Endodermal cell (in vitro differentiated cells): ENCODE data around the gene TNNT2. TPM values are rescaled to one million over a fixed set of nuclear protein-coding genes. Genes with fewer than 3 reads are reported as not detected.

Experiments used
- DNase-seq: peaks from one replicate; pipeline ENCODE4 v3.0.0-alpha.2; 2017
- H3K27ac ChIP-seq: 2 replicates; pipeline ENCODE4 v1.5.1; 2013; ENCODE audit warnings: mild to moderate bottlenecking, low read depth, low read length, moderate library complexity
- H3K27me3 ChIP-seq: 2 replicates; pipeline ENCODE4 v1.6.1; 2013; ENCODE audit warnings: mild to moderate bottlenecking, low read length, moderate library complexity; ENCODE audit not compliant: insufficient read depth, control insufficient read depth, poor library complexity, severe bottlenecking
- H3K36me3 ChIP-seq: 2 replicates; pipeline ENCODE4 v1.7.0; 2013; ENCODE audit warnings: mild to moderate bottlenecking, low read length, moderate library complexity; ENCODE audit not compliant: control insufficient read depth, insufficient read depth
- H3K4me1 ChIP-seq: one replicate; pipeline ENCODE4 v1.7.0; 2013; ENCODE audit warnings: low read length; ENCODE audit not compliant: control insufficient read depth, insufficient read depth
- H3K4me3 ChIP-seq: 2 replicates; pipeline ENCODE4 v1.5.1; 2013; ENCODE audit warnings: mild to moderate bottlenecking, low read length, moderate library complexity
- H3K9ac ChIP-seq: 2 replicates; pipeline ENCODE4 v1.6.1; 2013; ENCODE audit warnings: mild to moderate bottlenecking, low read length, moderate library complexity; ENCODE audit not compliant: poor library complexity, severe bottlenecking; ENCODE audit errors: extremely low read depth
- H3K9me3 ChIP-seq: 2 replicates; pipeline ENCODE4 v1.6.1; 2013; ENCODE audit warnings: mild to moderate bottlenecking, low read length, moderate library complexity; ENCODE audit not compliant: control insufficient read depth
- H3K27ac Mint-ChIP-seq: 2 replicates; pipeline ENCODE4 v1.8.0; 2020; ENCODE audit warnings: mixed read lengths
- H3K27me3 Mint-ChIP-seq: 2 replicates; pipeline ENCODE4 v1.8.0; 2021; ENCODE audit warnings: mild to moderate bottlenecking, mixed read lengths; ENCODE audit not compliant: insufficient read depth
- H3K36me3 Mint-ChIP-seq: 2 replicates; pipeline ENCODE4 v1.8.0; 2020; ENCODE audit warnings: low read depth, mixed read lengths
- H3K4me1 Mint-ChIP-seq: 2 replicates; pipeline ENCODE4 v1.8.0; 2020; ENCODE audit warnings: mixed read lengths
- H3K4me3 Mint-ChIP-seq: 2 replicates; pipeline ENCODE4 v1.8.0; 2020; ENCODE audit warnings: mild to moderate bottlenecking, moderate library complexity, mixed read lengths
- H3K9me3 Mint-ChIP-seq: 2 replicates; pipeline ENCODE4 v1.8.0; 2020; ENCODE audit warnings: mild to moderate bottlenecking, mixed read lengths
- WGBS, 2 experiments: methylation state at CpG; one replicate each; pipeline versions ENCODE4 v1.1.5 to v1.1.7; 2013; ENCODE audit warnings: missing lambda C conversion rate in 2 of 2, mixed read lengths in 1 of 2; ENCODE audit not compliant: insufficient coverage in 1 of 2, insufficient read length in 1 of 2; 5-methylcytosine and 5-hydroxymethylcytosine counted together
- total RNA-seq, 2 donors: library from RNA; stranded (reverse); fragmentation: NEBNext Ultra II Directional in 1 of 2; extraction: Animal tissue kit (Norgen Biotek cat#: 25700) in 1 of 2; gene quantifications; 2 replicates in 1 of 2; 3 replicates in 1 of 2; pipeline ENCODE4 v1.2.1, GENCODE V29; 2021
- TF ChIP-seq, protein P1 (sequence below): fragments of 200-600 bp; sonication (generic); conservative IDR thresholded peaks from 2 replicates; pipeline ENCODE4 v1.5.0; 2021; ENCODE audit warnings: antibody characterized with exemption, mild to moderate bottlenecking

The TNNT2 gene
- total RNA-seq, 2 donors from 2014 or later = 0.35 to 0.88 TPM

GRCh38 chr1:201369209-201369608 lies 8.3 kb downstream of the TNNT2 start:
- no peak for DNase-seq
- Mint-ChIP-seq H3K9me3 (no peaks in the 10 kb centered on the region), H3K4me3 (no peak overlapping the region), H3K36me3 (no peaks in the 10 kb centered on the region), H3K4me1 (peaks cover 11% of the 10 kb centered on the region), H3K27me3 (peaks cover 10% of the 10 kb centered on the region), H3K27ac (no peak overlapping the region)
- no peaks in the 10 kb centered on the region for H3K36me3 ChIP-seq
- no peaks in the 10 kb centered on the region for H3K27me3 ChIP-seq
- no peak overlapping the region for H3K27ac ChIP-seq
- H3K9ac ChIP-seq = no peak overlapping the region
- H3K4me3 ChIP-seq = no peak overlapping the region
- WGBS, 2 experiments = 90 to 94% methylated on average over 5 to 6 of the region's 6 CpGs
- peaks cover 6% of the 10 kb centered on the region for H3K4me1 ChIP-seq
- TF ChIP-seq, protein P1, sequence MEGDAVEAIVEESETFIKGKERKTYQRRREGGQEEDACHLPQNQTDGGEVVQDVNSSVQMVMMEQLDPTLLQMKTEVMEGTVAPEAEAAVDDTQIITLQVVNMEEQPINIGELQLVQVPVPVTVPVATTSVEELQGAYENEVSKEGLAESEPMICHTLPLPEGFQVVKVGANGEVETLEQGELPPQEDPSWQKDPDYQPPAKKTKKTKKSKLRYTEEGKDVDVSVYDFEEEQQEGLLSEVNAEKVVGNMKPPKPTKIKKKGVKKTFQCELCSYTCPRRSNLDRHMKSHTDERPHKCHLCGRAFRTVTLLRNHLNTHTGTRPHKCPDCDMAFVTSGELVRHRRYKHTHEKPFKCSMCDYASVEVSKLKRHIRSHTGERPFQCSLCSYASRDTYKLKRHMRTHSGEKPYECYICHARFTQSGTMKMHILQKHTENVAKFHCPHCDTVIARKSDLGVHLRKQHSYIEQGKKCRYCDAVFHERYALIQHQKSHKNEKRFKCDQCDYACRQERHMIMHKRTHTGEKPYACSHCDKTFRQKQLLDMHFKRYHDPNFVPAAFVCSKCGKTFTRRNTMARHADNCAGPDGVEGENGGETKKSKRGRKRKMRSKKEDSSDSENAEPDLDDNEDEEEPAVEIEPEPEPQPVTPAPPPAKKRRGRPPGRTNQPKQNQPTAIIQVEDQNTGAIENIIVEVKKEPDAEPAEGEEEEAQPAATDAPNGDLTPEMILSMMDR = no peak
- no peaks in the 10 kb centered on the region for H3K9me3 ChIP-seq

DNA sequence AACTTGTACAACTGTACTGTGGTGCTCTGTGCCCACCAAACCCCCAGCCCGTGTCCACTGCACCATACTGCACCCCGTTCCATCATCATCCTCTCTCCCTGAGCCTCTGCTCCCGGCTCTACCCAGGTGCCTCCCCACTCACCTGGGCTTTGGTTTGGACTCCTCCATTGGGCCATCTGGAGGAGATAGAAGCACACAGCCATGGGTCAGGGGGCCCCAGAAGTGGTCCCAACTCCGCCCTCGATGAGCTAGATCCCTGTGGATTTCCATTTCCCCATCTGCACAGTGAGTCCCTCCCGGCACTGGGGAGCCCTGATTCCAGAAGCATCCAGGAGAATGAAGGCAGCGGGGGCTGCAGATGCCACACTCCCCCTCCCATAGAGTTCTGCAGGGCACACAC lies 10.8 kb downstream of the TNNT2 start:
- peaks cover 5% of the 10 kb centered on the region for H3K4me1 Mint-ChIP-seq
- H3K27me3 Mint-ChIP-seq = peaks cover 10% of the 10 kb centered on the region
- Histone ChIP-seq H3K9me3 (no peaks in the 10 kb centered on the region), H3K9ac (no peak overlapping the region), H3K36me3 (no peaks in the 10 kb centered on the region), H3K27ac (no peak overlapping the region), H3K27me3 (no peaks in the 10 kb centered on the region), H3K4me3 (no peak overlapping the region), H3K4me1 (no peaks in the 10 kb centered on the region)
- H3K36me3 Mint-ChIP-seq = no peaks in the 10 kb centered on the region
- WGBS, 2 experiments = 78 to 89% methylated on average over 3 to 7 of the region's 7 CpGs
- no peaks in the 10 kb centered on the region for H3K9me3 Mint-ChIP-seq
- no peak overlapping the region for H3K27ac Mint-ChIP-seq
- no peak overlapping the region for H3K4me3 Mint-ChIP-seq
- DNase-seq = no peak
- TF ChIP-seq, protein P1 = no peak

DNA sequence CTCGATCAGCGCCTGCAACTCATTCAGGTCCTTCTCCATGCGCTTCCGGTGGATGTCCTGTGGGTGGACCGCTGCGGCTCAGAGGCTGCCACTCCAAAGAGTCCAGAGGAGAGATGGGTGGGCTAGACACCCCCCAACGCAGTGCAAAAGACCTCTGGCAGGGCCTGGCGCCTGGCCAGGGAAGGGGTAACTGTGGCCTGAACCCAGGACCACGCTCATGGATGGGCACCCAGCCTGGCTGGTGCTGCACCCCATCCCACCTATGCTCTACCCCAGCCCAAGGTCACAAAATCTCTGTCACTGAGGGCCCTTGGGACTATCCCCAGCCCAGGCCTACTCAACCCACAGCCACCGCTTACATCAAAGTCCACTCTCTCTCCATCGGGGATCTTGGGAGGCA lies 12.2 kb downstream of the TNNT2 start:
- Histone ChIP-seq H3K36me3 (no peaks in the 10 kb centered on the region), H3K9ac (no peak overlapping the region), H3K27ac (no peak overlapping the region), H3K9me3 (no peaks in the 10 kb centered on the region), H3K4me3 (no peak overlapping the region), H3K27me3 (no peaks in the 10 kb centered on the region), H3K4me1 (no peaks in the 10 kb centered on the region)
- no peaks in the 10 kb centered on the region for H3K9me3 Mint-ChIP-seq
- no peak for DNase-seq
- no peak overlapping the region for H3K4me3 Mint-ChIP-seq
- 90 to 96% methylated on average over 9 to 11 of the region's 11 CpGs for WGBS, 2 experiments
- no peak overlapping the region for H3K27ac Mint-ChIP-seq
- peaks cover 6% of the 10 kb centered on the region for H3K4me1 Mint-ChIP-seq
- peaks cover 8% of the 10 kb centered on the region for H3K27me3 Mint-ChIP-seq
- TF ChIP-seq, protein P1 = no peak
- no peaks in the 10 kb centered on the region for H3K36me3 Mint-ChIP-seq
